H1 (cell line): ENCODE data around the gene METTL25B. TPM values are rescaled to one million over a fixed set of nuclear protein-coding genes. Genes with fewer than 3 reads are reported as not detected.
A peak's percentile ranks its signal among the peaks of the same experiment; 100 is the strongest.

ENCODE experiments used
- ASH2L ChIP-seq: fragments of 200-600, 300-600 bp; sonication (generic); IDR thresholded peaks from one replicate; pipeline ENCODE4 v1.7.1; 2017; ENCODE audit warnings: low read length
- CBX5 ChIP-seq: fragments of 300-800, 300-1000 bp; sonication (generic); IDR thresholded peaks from 2 replicates; pipeline ENCODE4 v1.7.1; 2016; ENCODE audit warnings: antibody characterized with exemption, low read length, low read depth
- CEBPB ChIP-seq: IDR thresholded peaks from 2 replicates; pipeline ENCODE4 v1.6.1; 2012; ENCODE audit warnings: low read depth, low read length
- CHD1 ChIP-seq: IDR thresholded peaks from 2 replicates; pipeline ENCODE4 v1.6.1; 2012; ENCODE audit warnings: low read depth, low read length, improper control_type of control experiment
- CTBP2 ChIP-seq: IDR thresholded peaks from 2 replicates; pipeline ENCODE4 v1.7.0; 2011; ENCODE audit warnings: borderline replicate concordance, mild to moderate bottlenecking, moderate library complexity, mixed read lengths, low read length; ENCODE audit not compliant: insufficient read depth, insufficient read length
- EZH2 ChIP-seq: fragments of 200-600 bp; sonication (generic); IDR thresholded peaks from 2 replicates; pipeline ENCODE4 v1.7.1; 2012; ENCODE audit warnings: low read depth, mild to moderate bottlenecking, moderate library complexity, low read length, inconsistent platforms; ENCODE audit not compliant: severe bottlenecking
- KDM1A ChIP-seq: fragments of 200-600, 300-600 bp; sonication (generic); IDR thresholded peaks from 2 replicates; pipeline ENCODE4 v1.7.1; 2016; ENCODE audit warnings: mild to moderate bottlenecking, low read length, borderline replicate concordance
- KDM5A ChIP-seq: fragments of 200-600 bp; IDR thresholded peaks from 2 replicates; pipeline ENCODE4 v1.7.1; 2012; ENCODE audit warnings: mild to moderate bottlenecking, low read length, inconsistent platforms, mixed read lengths
- POLR2AphosphoS5 ChIP-seq: IDR thresholded peaks from 2 replicates; pipeline ENCODE4 v1.6.1; 2011; ENCODE audit warnings: low read depth, low read length
- RNF2 ChIP-seq: fragments of 200-900, 300-1000 bp; sonication (generic); IDR thresholded peaks from 2 replicates; pipeline ENCODE4 v1.7.1; 2016; ENCODE audit warnings: borderline replicate concordance, low read depth, mild to moderate bottlenecking, antibody characterized with exemption, low read length; ENCODE audit not compliant: poor library complexity, severe bottlenecking; ENCODE audit errors: missing control alignments
- SIN3A ChIP-seq, 2 experiments: IDR thresholded peaks in 1 of 2; conservative IDR thresholded peaks in 1 of 2; 2 replicates each; pipeline ENCODE4 v1.6.1; 2011 to 2012; ENCODE audit warnings: low read length in 2 of 2, improper control_type of control experiment in 1 of 2, low read depth in 1 of 2, mild to moderate bottlenecking in 1 of 2
- SIRT6 ChIP-seq: IDR thresholded peaks from one replicate; pipeline ENCODE4 v1.7.1; 2012; ENCODE audit warnings: low read length, inconsistent platforms
- SRF ChIP-seq: IDR thresholded peaks from 2 replicates; pipeline ENCODE4 v1.6.1; 2011; ENCODE audit warnings: mild to moderate bottlenecking, low read depth, low read length, moderate library complexity
- TAF7 ChIP-seq: optimal IDR thresholded peaks from 2 replicates; pipeline ENCODE3; 2011; ENCODE audit warnings: low read depth, mild to moderate bottlenecking, inconsistent platforms, low read length, moderate library complexity, borderline replicate concordance
- polyA plus RNA-seq, 7 experiments: library from polyadenylated mRNA; depleted of rRNA in 3 of 7; stranded (reverse) in 5 of 7; unstranded in 2 of 7; fragments of >200 nt in 5 of 7; fragments of 200-250 nt in 2 of 7; gene quantifications; 1 replicate in 5 of 7; 2 replicates in 1 of 7; 4 replicates in 1 of 7; pipeline versions ENCODE4 v1.2.1 to v1.2.3, GENCODE V29; 2011 to 2013; ENCODE audit warnings: missing spikeins in 2 of 7, mixed read lengths in 2 of 7
- total RNA-seq: library from RNA; stranded (reverse); fragmentation: NEBNext Ultra II Directional; extraction: Animal tissue kit (Norgen Biotek cat#: 25700); gene quantifications from 2 replicates; pipeline ENCODE4 v1.2.1, GENCODE V29; 2021
- TF ChIP-seq, protein P1 (sequence below): IDR thresholded peaks from 2 replicates; pipeline ENCODE4 v1.6.1; 2011; ENCODE audit warnings: low read length, improper control_type of control experiment
- TF ChIP-seq, protein P2 (sequence below), 3 experiments: IDR thresholded peaks; 1 replicate in 2 of 3; 2 replicates in 1 of 3; pipeline versions ENCODE4 v1.5.1 to v1.6.1; 2011; ENCODE audit warnings: low read length in 3 of 3, mild to moderate bottlenecking in 3 of 3, inconsistent platforms in 2 of 3, low read depth in 1 of 3, moderate library complexity in 1 of 3; ENCODE audit not compliant: insufficient read depth in 1 of 3; ENCODE audit errors: control extremely low read depth in 1 of 3
- TF ChIP-seq, protein P3 (sequence below): IDR thresholded peaks from 2 replicates; pipeline ENCODE4 v1.6.1; 2012; ENCODE audit warnings: inconsistent platforms

METTL25B gene
- total and polyA plus RNA-seq, 2 of the 8 experiments (the other 6 are each of a cell fraction or from before 2014, with no cell fraction given): 28.4 to 30.1 TPM

DNA sequence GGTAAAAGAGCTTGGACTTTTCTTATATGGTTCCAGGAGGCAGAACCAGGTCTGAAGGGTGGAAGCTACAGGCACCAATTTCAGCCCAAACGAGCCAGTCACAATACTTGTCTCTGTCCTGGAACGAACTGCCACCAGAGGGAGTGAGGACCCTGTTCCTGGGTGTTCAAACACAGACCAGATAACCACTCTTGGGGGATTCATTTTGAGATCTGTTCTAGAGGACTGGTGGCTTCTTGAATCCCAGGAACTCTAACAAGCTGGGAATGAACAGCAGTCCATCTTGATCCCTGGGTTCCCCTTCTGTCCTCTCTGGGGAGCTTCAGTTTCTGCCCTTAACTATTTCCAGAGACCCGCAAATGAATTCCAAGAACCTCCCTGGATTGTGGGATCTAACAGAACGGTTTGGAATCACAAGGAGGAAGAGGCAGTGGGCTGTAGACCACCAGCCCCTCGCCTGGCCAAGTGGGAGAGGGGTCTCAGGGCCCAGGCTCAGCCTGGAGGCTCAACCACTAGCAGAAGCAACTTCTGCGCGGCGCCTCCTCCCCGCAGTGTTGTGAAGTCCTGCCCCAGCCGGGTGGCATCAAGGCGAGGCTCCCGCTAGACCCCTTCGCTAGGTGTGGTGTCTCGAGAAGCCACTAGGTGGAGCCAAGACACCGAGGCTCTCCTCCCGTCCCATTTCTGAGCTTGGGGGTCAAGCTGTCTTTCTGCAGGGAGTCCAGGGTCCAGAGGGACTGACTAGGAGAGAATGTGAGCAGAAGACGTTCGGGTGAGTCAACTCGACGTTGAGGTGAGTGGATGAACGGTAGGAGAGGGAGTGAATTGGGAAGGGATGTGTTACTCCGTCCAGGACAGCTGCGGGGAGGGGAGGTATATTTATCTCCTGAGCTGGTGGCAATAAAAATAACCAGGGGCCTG, 39.0 kb upstream of the METTL25B start (continued):
- TF ChIP-seq KDM5A: no peak
- no peak for TF ChIP-seq CHD1
- peak; percentile 41 for TF ChIP-seq EZH2
- TF ChIP-seq SIN3A (conservative IDR thresholded peaks at IDR 0.05 in 1 of 2, IDR thresholded peaks at IDR 0.05 in 1 of 2; ENCODE audit: low read depth in 1 of 2, low read length in 2 of 2): peak in 1 of 2 experiments; percentile 88; a peak in 2 of 4 replicates
- no peak for TF ChIP-seq CEBPB
- TF ChIP-seq SIRT6: no peak
- TF ChIP-seq POLR2AphosphoS5: 0 out of 2 replicates have a peak, but pooled peaks have one; percentile 29
- TF ChIP-seq, protein P1, sequence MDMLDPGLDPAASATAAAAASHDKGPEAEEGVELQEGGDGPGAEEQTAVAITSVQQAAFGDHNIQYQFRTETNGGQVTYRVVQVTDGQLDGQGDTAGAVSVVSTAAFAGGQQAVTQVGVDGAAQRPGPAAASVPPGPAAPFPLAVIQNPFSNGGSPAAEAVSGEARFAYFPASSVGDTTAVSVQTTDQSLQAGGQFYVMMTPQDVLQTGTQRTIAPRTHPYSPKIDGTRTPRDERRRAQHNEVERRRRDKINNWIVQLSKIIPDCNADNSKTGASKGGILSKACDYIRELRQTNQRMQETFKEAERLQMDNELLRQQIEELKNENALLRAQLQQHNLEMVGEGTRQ: no peak
- no peak for TF ChIP-seq TAF7
- TF ChIP-seq RNF2: no peak
- TF ChIP-seq CTBP2: peak; percentile 38
- TF ChIP-seq KDM1A: no peak
- TF ChIP-seq ASH2L: peak; percentile 94
- TF ChIP-seq, protein P2, sequence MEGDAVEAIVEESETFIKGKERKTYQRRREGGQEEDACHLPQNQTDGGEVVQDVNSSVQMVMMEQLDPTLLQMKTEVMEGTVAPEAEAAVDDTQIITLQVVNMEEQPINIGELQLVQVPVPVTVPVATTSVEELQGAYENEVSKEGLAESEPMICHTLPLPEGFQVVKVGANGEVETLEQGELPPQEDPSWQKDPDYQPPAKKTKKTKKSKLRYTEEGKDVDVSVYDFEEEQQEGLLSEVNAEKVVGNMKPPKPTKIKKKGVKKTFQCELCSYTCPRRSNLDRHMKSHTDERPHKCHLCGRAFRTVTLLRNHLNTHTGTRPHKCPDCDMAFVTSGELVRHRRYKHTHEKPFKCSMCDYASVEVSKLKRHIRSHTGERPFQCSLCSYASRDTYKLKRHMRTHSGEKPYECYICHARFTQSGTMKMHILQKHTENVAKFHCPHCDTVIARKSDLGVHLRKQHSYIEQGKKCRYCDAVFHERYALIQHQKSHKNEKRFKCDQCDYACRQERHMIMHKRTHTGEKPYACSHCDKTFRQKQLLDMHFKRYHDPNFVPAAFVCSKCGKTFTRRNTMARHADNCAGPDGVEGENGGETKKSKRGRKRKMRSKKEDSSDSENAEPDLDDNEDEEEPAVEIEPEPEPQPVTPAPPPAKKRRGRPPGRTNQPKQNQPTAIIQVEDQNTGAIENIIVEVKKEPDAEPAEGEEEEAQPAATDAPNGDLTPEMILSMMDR (IDR thresholded peaks at IDR 0.05; ENCODE audit: control extremely low read depth in 1 of 3, insufficient read depth in 1 of 3, low read depth in 1 of 3, low read length in 3 of 3): peak; percentile 91 to 98 (median 97)
- TF ChIP-seq, protein P3, sequence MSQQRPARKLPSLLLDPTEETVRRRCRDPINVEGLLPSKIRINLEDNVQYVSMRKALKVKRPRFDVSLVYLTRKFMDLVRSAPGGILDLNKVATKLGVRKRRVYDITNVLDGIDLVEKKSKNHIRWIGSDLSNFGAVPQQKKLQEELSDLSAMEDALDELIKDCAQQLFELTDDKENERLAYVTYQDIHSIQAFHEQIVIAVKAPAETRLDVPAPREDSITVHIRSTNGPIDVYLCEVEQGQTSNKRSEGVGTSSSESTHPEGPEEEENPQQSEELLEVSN: no peak
- no peak for TF ChIP-seq CBX5
- no peak for TF ChIP-seq SRF
